ENCODE results near the gene NEDD4L.

The NEDD4L gene

DNA sequence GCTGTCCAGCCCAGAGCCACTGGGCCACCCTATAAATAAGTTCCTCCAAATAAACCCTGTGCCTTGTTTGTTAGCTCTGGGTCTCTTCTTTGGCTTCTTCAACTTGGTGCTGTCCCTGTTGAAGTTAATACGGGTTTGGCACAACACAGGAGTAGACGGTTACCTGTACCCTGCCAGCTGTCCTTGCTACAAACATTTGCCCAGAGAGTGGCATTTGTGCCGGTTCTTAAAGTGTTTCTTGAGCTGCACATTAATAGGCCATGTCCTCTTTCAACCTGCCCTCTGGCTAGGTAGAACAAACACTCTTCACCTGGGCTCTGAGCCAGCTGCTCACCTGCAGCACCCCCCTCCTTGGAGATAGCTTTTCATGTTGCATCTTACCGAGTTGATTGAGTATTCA, 139.2 kb downstream of the NEDD4L start:
- peak overlapping the region in 1 of 2 donors; percentile 6 for H3K9ac ChIP-seq (ENCODE audit: low read depth in 1 of 2, low read length in 2 of 2)
- H3K9me3 ChIP-seq (ENCODE audit: control insufficient read depth in 1 of 2, low read length in 2 of 2): no peaks in the 10 kb centered on the region
- H3K4me3 ChIP-seq (ENCODE audit: low read depth in 1 of 2, low read length in 2 of 2): no peak overlapping the region
- no peaks in the 10 kb centered on the region for H3K27me3 ChIP-seq (ENCODE audit: control insufficient read depth in 1 of 2, insufficient read depth in 2 of 2, low read length in 2 of 2)
- H3K4me1 ChIP-seq (ENCODE audit: control insufficient read depth in 1 of 2, insufficient read depth in 2 of 2, low read length in 2 of 2): peaks cover 20 to 34% of the 10 kb centered on the region in 2 donors
- H3K36me3 ChIP-seq (ENCODE audit: control insufficient read depth in 1 of 2, insufficient read depth in 2 of 2, low read length in 2 of 2): no peaks in the 10 kb centered on the region
- H3K27ac ChIP-seq (ENCODE audit: low read depth, low read length): no peak overlapping the region

DNA sequence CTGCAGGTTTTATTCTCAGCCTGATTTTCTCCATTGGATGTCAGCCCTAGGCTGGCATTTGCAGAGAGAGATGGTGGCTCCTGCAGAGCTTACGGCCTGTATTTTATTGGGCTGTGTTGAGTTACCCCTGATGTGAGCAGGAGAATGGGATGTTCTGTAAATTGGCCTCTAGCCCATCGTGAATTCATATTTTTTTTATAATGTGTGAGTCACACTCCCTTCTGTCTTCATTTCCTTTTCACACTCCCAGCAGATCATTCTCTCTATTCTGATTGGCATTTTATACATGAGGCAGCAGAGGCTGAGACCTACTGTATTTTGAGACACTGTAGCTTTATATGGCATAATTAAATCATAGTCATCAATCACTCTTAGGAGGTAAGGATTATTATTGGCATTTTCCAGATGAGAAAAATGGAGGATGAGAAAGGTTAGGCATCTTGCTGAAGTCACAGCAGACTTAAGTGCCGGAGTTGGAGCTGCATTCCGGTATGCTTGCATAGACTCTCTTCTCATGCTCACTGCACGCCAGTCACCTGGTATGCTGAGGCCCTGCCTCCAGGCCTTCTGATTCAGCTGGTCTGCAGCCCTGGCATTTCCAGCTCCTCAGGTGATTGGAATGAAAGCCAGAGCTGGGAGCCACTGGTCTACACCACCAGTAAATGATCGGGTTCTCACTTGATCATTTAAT, 142.4 kb downstream of the NEDD4L start:
- Histone ChIP-seq H3K9me3 (ENCODE audit: control insufficient read depth in 1 of 2, low read length in 2 of 2) (no peaks in the 10 kb centered on the region), H3K27ac (ENCODE audit: low read depth, low read length) (no peak overlapping the region), H3K4me1 (ENCODE audit: control insufficient read depth in 1 of 2, insufficient read depth in 2 of 2, low read length in 2 of 2) (peaks cover 7 to 15% of the 10 kb centered on the region in 2 donors)

DNA sequence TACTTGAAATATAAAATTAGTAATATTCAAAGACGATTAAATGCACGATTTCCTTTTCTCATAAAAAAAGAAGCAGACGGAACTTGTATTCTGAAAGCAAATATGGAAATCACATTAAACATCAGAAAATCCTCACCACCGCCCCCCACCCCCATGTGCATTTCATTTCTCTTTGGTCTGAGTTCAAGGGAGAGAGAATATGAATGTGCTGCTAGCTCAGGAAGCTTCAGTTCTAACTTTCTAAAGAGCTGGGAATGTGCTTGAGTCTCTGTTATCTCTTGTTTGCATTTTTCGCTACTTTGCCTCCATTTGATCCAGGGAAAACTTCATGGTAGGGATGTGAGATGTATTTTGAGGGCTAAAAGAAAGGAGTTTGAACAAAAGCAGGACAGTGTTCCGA, 143.6 kb downstream of the NEDD4L start:
- Histone ChIP-seq H3K27me3 (ENCODE audit: control insufficient read depth in 1 of 2, insufficient read depth in 2 of 2, low read length in 2 of 2) (no peaks in the 10 kb centered on the region), H3K9ac (ENCODE audit: low read depth in 1 of 2, low read length in 2 of 2) (no peak overlapping the region), H3K4me3 (ENCODE audit: low read depth in 1 of 2, low read length in 2 of 2) (no peak overlapping the region), H3K36me3 (ENCODE audit: control insufficient read depth in 1 of 2, insufficient read depth in 2 of 2, low read length in 2 of 2) (no peaks in the 10 kb centered on the region), H3K27ac (ENCODE audit: low read depth, low read length) (no peak overlapping the region), H3K4me1 (ENCODE audit: control insufficient read depth in 1 of 2, insufficient read depth in 2 of 2, low read length in 2 of 2) (peaks cover 7 to 16% of the 10 kb centered on the region in 2 donors), H3K9me3 (ENCODE audit: control insufficient read depth in 1 of 2, low read length in 2 of 2) (no peaks in the 10 kb centered on the region)

More for the DNA sequence above, 142.4 kb downstream of the NEDD4L start:
- H3K36me3 ChIP-seq (ENCODE audit: control insufficient read depth in 1 of 2, insufficient read depth in 2 of 2, low read length in 2 of 2): no peaks in the 10 kb centered on the region
- no peaks in the 10 kb centered on the region for H3K27me3 ChIP-seq (ENCODE audit: control insufficient read depth in 1 of 2, insufficient read depth in 2 of 2, low read length in 2 of 2)
- H3K4me3 ChIP-seq (ENCODE audit: low read depth in 1 of 2, low read length in 2 of 2): no peak overlapping the region
- no peak overlapping the region for H3K9ac ChIP-seq (ENCODE audit: low read depth in 1 of 2, low read length in 2 of 2)

DNA sequence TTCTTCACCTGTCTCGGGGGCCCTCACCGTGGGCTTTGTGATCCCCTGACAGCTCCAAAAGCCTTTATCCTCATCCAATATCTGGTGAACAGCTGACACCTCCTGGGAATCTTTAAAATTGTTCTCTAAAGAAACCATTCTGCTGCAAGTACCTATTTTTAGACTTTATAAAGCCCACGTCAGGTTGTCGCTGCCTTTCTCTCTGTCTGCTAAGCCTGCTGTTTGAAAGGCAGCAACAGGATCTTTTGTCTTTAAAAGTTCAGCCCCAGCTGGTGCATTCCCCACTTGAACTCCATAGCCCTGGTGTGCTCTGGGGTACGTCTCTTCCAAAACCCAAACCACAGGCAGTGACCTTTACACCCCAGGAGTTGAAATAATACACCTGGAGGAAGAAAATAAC, 145.0 kb downstream of the NEDD4L start:
- Histone ChIP-seq H3K4me1 (ENCODE audit: control insufficient read depth in 1 of 2, insufficient read depth in 2 of 2, low read length in 2 of 2) (peaks cover 8 to 9% of the 10 kb centered on the region in 2 donors), H3K9ac (ENCODE audit: low read depth in 1 of 2, low read length in 2 of 2) (no peak overlapping the region), H3K4me3 (ENCODE audit: low read depth in 1 of 2, low read length in 2 of 2) (no peak overlapping the region), H3K27me3 (ENCODE audit: control insufficient read depth in 1 of 2, insufficient read depth in 2 of 2, low read length in 2 of 2) (no peaks in the 10 kb centered on the region), H3K27ac (ENCODE audit: low read depth, low read length) (no peak overlapping the region), H3K9me3 (ENCODE audit: control insufficient read depth in 1 of 2, low read length in 2 of 2) (no peaks in the 10 kb centered on the region), H3K36me3 (ENCODE audit: control insufficient read depth in 1 of 2, insufficient read depth in 2 of 2, low read length in 2 of 2) (no peaks in the 10 kb centered on the region)

DNA sequence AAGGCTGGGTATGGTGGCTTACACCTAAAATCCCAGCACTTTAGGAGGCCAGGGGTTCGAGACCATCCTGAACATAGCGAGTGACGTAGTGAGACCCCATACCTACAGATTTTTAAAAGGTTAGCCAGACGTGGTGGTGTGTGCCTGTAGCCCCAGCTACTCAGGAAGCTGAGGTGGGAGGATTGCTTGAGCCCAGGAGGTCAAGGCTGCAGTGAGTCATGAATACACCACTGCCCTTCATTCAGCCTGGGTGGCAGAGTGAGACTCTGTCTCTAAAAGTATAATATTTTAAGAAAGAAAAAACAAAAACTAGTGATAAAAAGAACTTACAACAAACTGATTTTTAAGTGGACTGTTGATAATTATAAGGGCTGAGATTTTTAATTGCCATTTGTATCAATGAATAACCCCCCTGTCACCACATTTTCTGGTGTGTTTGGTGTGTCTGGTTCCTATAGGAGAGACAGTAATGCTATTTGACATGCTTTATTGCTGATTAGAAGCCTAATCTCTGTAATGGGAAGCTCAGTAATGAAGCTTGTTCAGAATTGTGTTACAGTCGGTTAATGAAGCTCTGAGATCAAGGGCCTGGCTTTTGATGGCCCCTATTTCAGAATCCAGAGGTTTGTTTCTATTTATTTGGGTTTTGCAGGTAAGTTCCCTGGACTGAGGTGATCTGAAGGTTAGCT, 147.0 kb downstream of the NEDD4L start:
- no peak overlapping the region for H3K4me3 ChIP-seq (ENCODE audit: low read depth in 1 of 2, low read length in 2 of 2)
- no peak overlapping the region for H3K27ac ChIP-seq (ENCODE audit: low read depth, low read length)
- peaks cover 21 to 26% of the 10 kb centered on the region in 2 donors for H3K4me1 ChIP-seq (ENCODE audit: control insufficient read depth in 1 of 2, insufficient read depth in 2 of 2, low read length in 2 of 2)

DNA sequence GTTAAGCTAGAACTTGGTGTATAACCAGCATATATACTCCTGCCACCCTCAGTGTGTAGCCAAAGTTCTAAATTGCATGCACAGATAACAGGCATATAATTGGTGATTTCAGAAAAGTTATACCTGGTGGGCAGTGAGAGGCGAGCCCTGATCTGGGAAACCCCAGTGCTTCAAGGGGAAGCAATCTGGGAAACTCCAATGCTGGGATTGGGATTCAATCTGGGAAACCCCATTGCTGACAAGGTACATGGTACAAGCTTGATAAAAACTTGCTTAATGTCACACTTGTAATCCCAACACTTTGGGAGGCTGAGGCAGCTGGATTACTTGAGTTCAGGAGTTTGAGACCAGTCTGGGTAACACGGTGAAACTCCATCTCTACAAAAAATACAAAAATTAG, 147.6 kb downstream of the NEDD4L start:
- no peak overlapping the region for H3K27ac ChIP-seq (ENCODE audit: low read depth, low read length)
- H3K9me3 ChIP-seq (ENCODE audit: control insufficient read depth in 1 of 2, low read length in 2 of 2): no peaks in the 10 kb centered on the region
- H3K27me3 ChIP-seq (ENCODE audit: control insufficient read depth in 1 of 2, insufficient read depth in 2 of 2, low read length in 2 of 2): no peaks in the 10 kb centered on the region
- no peaks in the 10 kb centered on the region for H3K36me3 ChIP-seq (ENCODE audit: control insufficient read depth in 1 of 2, insufficient read depth in 2 of 2, low read length in 2 of 2)
- H3K9ac ChIP-seq (ENCODE audit: low read depth in 1 of 2, low read length in 2 of 2): no peak overlapping the region
- peaks cover 21 to 31% of the 10 kb centered on the region in 2 donors for H3K4me1 ChIP-seq (ENCODE audit: control insufficient read depth in 1 of 2, insufficient read depth in 2 of 2, low read length in 2 of 2)
- no peak overlapping the region for H3K4me3 ChIP-seq (ENCODE audit: low read depth in 1 of 2, low read length in 2 of 2)

More for the DNA sequence above, 147.0 kb downstream of the NEDD4L start:
- H3K9me3 ChIP-seq (ENCODE audit: control insufficient read depth in 1 of 2, low read length in 2 of 2): no peaks in the 10 kb centered on the region
- no peak overlapping the region for H3K9ac ChIP-seq (ENCODE audit: low read depth in 1 of 2, low read length in 2 of 2)
- H3K36me3 ChIP-seq (ENCODE audit: control insufficient read depth in 1 of 2, insufficient read depth in 2 of 2, low read length in 2 of 2): no peaks in the 10 kb centered on the region
- no peaks in the 10 kb centered on the region for H3K27me3 ChIP-seq (ENCODE audit: control insufficient read depth in 1 of 2, insufficient read depth in 2 of 2, low read length in 2 of 2)

DNA sequence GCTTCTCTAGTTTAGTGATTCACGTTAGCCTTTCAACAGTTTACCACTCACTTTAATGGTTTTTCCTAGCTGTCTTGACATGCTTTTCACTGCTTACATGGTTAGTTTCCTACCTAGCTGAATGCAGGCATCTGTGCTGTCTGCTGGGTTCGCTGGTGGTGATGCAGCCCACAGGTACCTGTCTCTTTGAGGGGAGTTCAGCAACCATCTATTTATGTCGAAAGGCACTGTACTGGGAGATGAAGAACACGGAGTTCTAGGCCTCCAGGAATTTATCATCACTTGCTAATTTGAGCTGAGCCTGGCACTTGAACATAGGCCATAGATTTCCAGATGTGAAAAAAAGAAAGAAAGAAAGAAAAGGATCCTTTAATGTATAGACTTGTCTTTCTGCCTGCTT, 148.5 kb downstream of the NEDD4L start:
- Histone ChIP-seq H3K27me3 (ENCODE audit: control insufficient read depth in 1 of 2, insufficient read depth in 2 of 2, low read length in 2 of 2) (no peaks in the 10 kb centered on the region), H3K9ac (ENCODE audit: low read depth in 1 of 2, low read length in 2 of 2) (no peak overlapping the region), H3K36me3 (ENCODE audit: control insufficient read depth in 1 of 2, insufficient read depth in 2 of 2, low read length in 2 of 2) (no peaks in the 10 kb centered on the region), H3K27ac (ENCODE audit: low read depth, low read length) (no peak overlapping the region), H3K4me1 (ENCODE audit: control insufficient read depth in 1 of 2, insufficient read depth in 2 of 2, low read length in 2 of 2) (peaks cover 27 to 39% of the 10 kb centered on the region in 2 donors), H3K4me3 (ENCODE audit: low read depth in 1 of 2, low read length in 2 of 2) (no peak overlapping the region), H3K9me3 (ENCODE audit: control insufficient read depth in 1 of 2, low read length in 2 of 2) (no peaks in the 10 kb centered on the region)

- H3K9me3 ChIP-seq (ENCODE audit: control insufficient read depth in 1 of 2, low read length in 2 of 2): no peaks in the 10 kb centered on the region
- H3K4me1 ChIP-seq (ENCODE audit: control insufficient read depth in 1 of 2, insufficient read depth in 2 of 2, low read length in 2 of 2): peaks cover 31 to 44% of the 10 kb centered on the region in 2 donors
- no peaks in the 10 kb centered on the region for H3K36me3 ChIP-seq (ENCODE audit: control insufficient read depth in 1 of 2, insufficient read depth in 2 of 2, low read length in 2 of 2)
- no peaks in the 10 kb centered on the region for H3K27me3 ChIP-seq (ENCODE audit: control insufficient read depth in 1 of 2, insufficient read depth in 2 of 2, low read length in 2 of 2)
- no peak overlapping the region for H3K4me3 ChIP-seq (ENCODE audit: low read depth in 1 of 2, low read length in 2 of 2)
- no peak overlapping the region for H3K27ac ChIP-seq (ENCODE audit: low read depth, low read length)
- no peak overlapping the region for H3K9ac ChIP-seq (ENCODE audit: low read depth in 1 of 2, low read length in 2 of 2)
Observed at GRCh38 chr18:58194028-58194427, 150.0 kb downstream of the NEDD4L start.

GRCh38 chr18:58195278-58195765, 151.3 kb downstream of the NEDD4L start:
- peak overlapping the region; percentile 36 to 57 for H3K9ac ChIP-seq (ENCODE audit: low read depth in 1 of 2, low read length in 2 of 2)
- H3K4me3 ChIP-seq (ENCODE audit: low read depth in 1 of 2, low read length in 2 of 2): peak overlapping the region; percentile 56 to 62
- H3K27me3 ChIP-seq (ENCODE audit: control insufficient read depth in 1 of 2, insufficient read depth in 2 of 2, low read length in 2 of 2): no peaks in the 10 kb centered on the region
- no peaks in the 10 kb centered on the region for H3K36me3 ChIP-seq (ENCODE audit: control insufficient read depth in 1 of 2, insufficient read depth in 2 of 2, low read length in 2 of 2)
- H3K4me1 ChIP-seq (ENCODE audit: control insufficient read depth in 1 of 2, insufficient read depth in 2 of 2, low read length in 2 of 2): peaks cover 31 to 44% of the 10 kb centered on the region in 2 donors
- H3K27ac ChIP-seq (ENCODE audit: low read depth, low read length): no peak overlapping the region
- no peaks in the 10 kb centered on the region for H3K9me3 ChIP-seq (ENCODE audit: control insufficient read depth in 1 of 2, low read length in 2 of 2)

DNA sequence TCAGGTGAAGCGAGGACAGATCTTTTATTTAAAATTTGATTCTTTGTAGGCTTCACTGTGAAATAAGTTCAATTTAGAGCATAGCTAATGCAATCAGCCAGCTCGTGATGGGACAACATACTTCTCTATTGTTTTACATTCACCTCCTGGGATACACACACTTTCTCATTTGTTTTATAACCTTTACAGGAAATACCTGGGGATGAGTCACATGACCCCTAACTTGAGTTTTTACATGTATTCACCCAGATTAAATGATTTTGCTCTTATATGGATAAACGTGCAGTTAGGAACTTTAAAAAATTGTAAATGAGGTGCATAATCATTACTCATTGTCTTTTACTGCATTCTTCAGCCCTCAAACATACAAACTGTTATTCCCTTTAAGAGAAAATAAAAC, 152.1 kb downstream of the NEDD4L start:
- peak overlapping the region in 1 of 2 donors; percentile 57 for H3K9ac ChIP-seq (ENCODE audit: low read depth in 1 of 2, low read length in 2 of 2)
- H3K36me3 ChIP-seq (ENCODE audit: control insufficient read depth in 1 of 2, insufficient read depth in 2 of 2, low read length in 2 of 2): no peaks in the 10 kb centered on the region
- H3K4me3 ChIP-seq (ENCODE audit: low read depth in 1 of 2, low read length in 2 of 2): peak overlapping the region; percentile 56 to 62
- H3K27me3 ChIP-seq (ENCODE audit: control insufficient read depth in 1 of 2, insufficient read depth in 2 of 2, low read length in 2 of 2): no peaks in the 10 kb centered on the region
- H3K4me1 ChIP-seq (ENCODE audit: control insufficient read depth in 1 of 2, insufficient read depth in 2 of 2, low read length in 2 of 2): peaks cover 31 to 42% of the 10 kb centered on the region in 2 donors
- H3K9me3 ChIP-seq (ENCODE audit: control insufficient read depth in 1 of 2, low read length in 2 of 2): no peaks in the 10 kb centered on the region
- no peak overlapping the region for H3K27ac ChIP-seq (ENCODE audit: low read depth, low read length)

All from duodenal mucosa (tissue), 2 donors.